OCI-LY3 (cell line): ENCODE data around the gene CKB.

ENCODE experiments used
- H2AFZ ChIP-seq: fragments of 200-600, 300-600 bp; shearing (Covaris generic); 2 replicates; pipeline ENCODE4 v1.6.0; 2014; ENCODE audit warnings: antibody characterized with exemption, low read depth, low read length
- H3K27ac ChIP-seq: fragments of 200-600, 300-600 bp; sonication (generic); 2 replicates; pipeline ENCODE4 v1.5.1; 2014; ENCODE audit warnings: mild to moderate bottlenecking, low read length, moderate library complexity, mixed read lengths
- H3K27me3 ChIP-seq: fragments of 200-600, 300-600 bp; sonication (generic); 2 replicates; pipeline ENCODE4 v1.6.1; 2014; ENCODE audit warnings: low read depth, low read length, mixed read lengths
- H3K36me3 ChIP-seq: fragments of 200-600, 300-600 bp; sonication (generic); replicated peaks from 2 replicates; pipeline ENCODE3; 2014; ENCODE audit warnings: low read depth, low read length, mixed read lengths
- H3K4me1 ChIP-seq: fragments of 300-600, 200-600 bp; sonication (generic); 2 replicates; pipeline ENCODE4 v1.6.1; 2014; ENCODE audit warnings: low read length, mixed read lengths
- H3K4me2 ChIP-seq: fragments of 200-600, 300-600 bp; sonication (generic); 2 replicates; pipeline ENCODE4 v1.6.1; 2014; ENCODE audit warnings: low read length, mixed read lengths
- H3K4me3 ChIP-seq: fragments of 300-600, 200-600 bp; sonication (generic); 2 replicates; pipeline ENCODE4 v1.5.1; 2014; ENCODE audit warnings: antibody characterized with exemption, mild to moderate bottlenecking, low read length, moderate library complexity
- H3K79me2 ChIP-seq: fragments of 300-600, 200-600 bp; shearing (Covaris generic); 2 replicates; pipeline ENCODE4 v1.6.1; 2014; ENCODE audit warnings: mild to moderate bottlenecking, low read length, mixed read lengths
- H3K9ac ChIP-seq: fragments of 300-600, 200-600 bp; shearing (Covaris generic); 2 replicates; pipeline ENCODE4 v1.6.0; 2014; ENCODE audit warnings: mild to moderate bottlenecking, low read length, moderate library complexity
- H3K9me3 ChIP-seq: fragments of 200-600, 300-600 bp; shearing (Covaris generic); 2 replicates; pipeline ENCODE4 v1.6.1; 2014; ENCODE audit warnings: low read length, mixed read lengths; ENCODE audit not compliant: insufficient read depth
- H4K20me1 ChIP-seq: fragments of 200-600, 300-600 bp; sonication (generic); 2 replicates; pipeline ENCODE4 v1.6.1; 2016; ENCODE audit warnings: low read length, mixed read lengths; ENCODE audit not compliant: insufficient read depth
- CTCF ChIP-seq: fragments of 200-600, 300-600 bp; sonication (generic); IDR thresholded peaks from 2 replicates; pipeline ENCODE4 v1.5.1; 2014; ENCODE audit warnings: antibody characterized with exemption, low read length, low read depth
- EZH2phosphoT487 ChIP-seq: fragments of 200-600 bp; shearing (Covaris generic); IDR thresholded peaks from 2 replicates; pipeline ENCODE4 v1.6.1; 2018; ENCODE audit warnings: antibody characterized with exemption, mixed run types, low read depth

Gene CKB

GRCh38 chr14:103476631-103477030 is 46.0 kb downstream of the CKB start:
- Histone ChIP-seq H3K27me3 (no peaks in the 10 kb centered on the region), H3K9me3 (no peaks in the 10 kb centered on the region), H4K20me1 (peaks cover 7% of the 10 kb centered on the region; the same call in 1 of the 2 replicates), H3K36me3 (peaks cover 43% of the 10 kb centered on the region), H3K79me2 (no peaks in the 10 kb centered on the region), H3K4me1 (peaks cover 23% of the 10 kb centered on the region), H3K27ac (no peak overlapping the region), H3K4me3 (no peak overlapping the region), H3K4me2 (no peak overlapping the region), H3K9ac (no peak overlapping the region), H2AFZ (no peak overlapping the region)
- TF ChIP-seq CTCF, result no peak
- no peak for TF ChIP-seq EZH2phosphoT487

GRCh38 chr14:103476065-103476464 is 46.6 kb downstream of the CKB start:
- H3K27me3 ChIP-seq, result no peaks in the 10 kb centered on the region
- H3K79me2 ChIP-seq, result no peaks in the 10 kb centered on the region
- H3K4me2 ChIP-seq, result no peak overlapping the region
- TF ChIP-seq EZH2phosphoT487 (no peak), CTCF (no peak)
- peaks cover 44% of the 10 kb centered on the region for H3K36me3 ChIP-seq
- peaks cover 7% of the 10 kb centered on the region; the same call in 1 of the 2 replicates for H4K20me1 ChIP-seq
- H2AFZ ChIP-seq, result no peak overlapping the region
- H3K4me3 ChIP-seq, result no peak overlapping the region
- H3K9me3 ChIP-seq, result no peaks in the 10 kb centered on the region
- H3K4me1 ChIP-seq, result peaks cover 18% of the 10 kb centered on the region
- no peak overlapping the region for H3K27ac ChIP-seq
- no peak overlapping the region for H3K9ac ChIP-seq

GRCh38 chr14:103474893-103475292 is 47.7 kb downstream of the CKB start:
- H2AFZ ChIP-seq, result no peak overlapping the region
- TF ChIP-seq EZH2phosphoT487, result no peak
- TF ChIP-seq CTCF, result no peak
- peaks cover 47% of the 10 kb centered on the region for H3K36me3 ChIP-seq
- H3K4me1 ChIP-seq, result peaks cover 6% of the 10 kb centered on the region
- H3K9me3 ChIP-seq, result no peaks in the 10 kb centered on the region
- H3K4me2 ChIP-seq, result no peak overlapping the region
- H3K9ac ChIP-seq, result no peak overlapping the region
- H3K79me2 ChIP-seq, result no peaks in the 10 kb centered on the region
- H3K27me3 ChIP-seq, result no peaks in the 10 kb centered on the region
- H3K27ac ChIP-seq, result no peak overlapping the region
- no peak overlapping the region for H3K4me3 ChIP-seq
- H4K20me1 ChIP-seq, result 0 out of 2 replicates have a peak, but pooled peaks cover 6% of the 10 kb centered on the region

GRCh38 chr14:103472939-103473338 is 49.7 kb downstream of the CKB start:
- Histone ChIP-seq H4K20me1 (0 out of 2 replicates have a peak, but pooled peaks cover 6% of the 10 kb centered on the region), H3K4me3 (no peak overlapping the region), H3K4me1 (peaks cover 4% of the 10 kb centered on the region), H3K27me3 (no peaks in the 10 kb centered on the region), H3K36me3 (peaks cover 47% of the 10 kb centered on the region), H2AFZ (no peak overlapping the region), H3K9me3 (no peaks in the 10 kb centered on the region), H3K27ac (no peak overlapping the region), H3K79me2 (no peaks in the 10 kb centered on the region), H3K4me2 (no peak overlapping the region), H3K9ac (no peak overlapping the region)
- no peak for TF ChIP-seq CTCF
- TF ChIP-seq EZH2phosphoT487, result no peak
